Head of caudate nucleus (tissue), 42 donors: Measurements from ENCODE around the gene YWHAG.
"Not testable (repeated sequence)": the region's sequence is repeated elsewhere in the genome, so short reads cannot be mapped to it uniquely, and the experiment has no call there.

Source experiments
- DNase-seq, 42 donors: peaks; one replicate each; pipeline versions ENCODE4 v3.0.0 to v3.0.0-alpha.2; 2020 to 2021; ENCODE audit warnings: mixed read lengths in 7 of 42
- intact Hi-C: fragments of 100-400 bp; cut with DNase I; formaldehyde crosslinking; loops from one replicate; pipeline ENCODE4 v1.15.0; 2022

YWHAG gene

GRCh38 chr7:76333511-76334101 lies 25.2 kb downstream of the YWHAG start:
- intact Hi-C loops = no loop called here
- peak in 2 of 42 donors; percentile 16 to 28 for DNase-seq

- DNase-seq = peak in 2 of 42 donors; percentile 16 to 26
- intact Hi-C loops = no loop called here
Measured at GRCh38 chr7:76332078-76332477, 26.7 kb downstream of the YWHAG start.

- intact Hi-C loops = no loop called here
- DNase-seq = peak in 1 of 42 donors; percentile 8
Measured at GRCh38 chr7:76330673-76331072, 28.1 kb downstream of the YWHAG start.

GRCh38 chr7:76330261-76330660 lies 28.5 kb downstream of the YWHAG start:
- peak in 2 of 42 donors; percentile 17 to 20 for DNase-seq

GRCh38 chr7:76329479-76329878 lies 29.3 kb downstream of the YWHAG start:
- peak in 1 of 42 donors; percentile 14 for DNase-seq
- intact Hi-C loops = no loop called here

More at GRCh38 chr7:76330261-76330660, 28.5 kb downstream of the YWHAG start:
- intact Hi-C loops = no loop called here

- intact Hi-C loops = no loop called here
- peak in 22 of 42 donors; percentile 31 to 71 (median 49) for DNase-seq
Measured at GRCh38 chr7:76328389-76328788, 30.4 kb downstream of the YWHAG start.

- peak in 1 of 42 donors; percentile 4 for DNase-seq
- intact Hi-C loops = no loop called here
Measured at GRCh38 chr7:76327610-76328009, 31.2 kb downstream of the YWHAG start.

GRCh38 chr7:76326646-76327233 lies 32.1 kb downstream of the YWHAG start:
- no peak for DNase-seq
- intact Hi-C loops = no loop called here

- DNase-seq = no peak
- intact Hi-C loops = no loop called here
Measured at GRCh38 chr7:76325811-76326210, 33.0 kb downstream of the YWHAG start.

GRCh38 chr7:76325092-76325491 lies 33.7 kb downstream of the YWHAG start:
- no peak for DNase-seq
- intact Hi-C loops = no loop called here

- peak in 40 of 42 donors; percentile 16 to 83 (median 56) for DNase-seq
- intact Hi-C loops = loop anchor here (2.0 kb wide), 1 partner anchor 40 kb away; the partner anchor contains the start of gene YWHAG
Measured at GRCh38 chr7:76318488-76319353, 40.1 kb downstream of the YWHAG start.

GRCh38 chr7:76317782-76318487 lies 40.9 kb downstream of the YWHAG start:
- DNase-seq = peak; percentile 98 to 100 (median 99)
- intact Hi-C loops = loop anchor here (2.0 kb wide), 1 partner anchor 41 kb away; the partner anchor contains the start of gene YWHAG

- intact Hi-C loops = no loop called here
- peak in 1 of 42 donors; percentile 22 for DNase-seq
Measured at GRCh38 chr7:76316984-76317781, 41.6 kb downstream of the YWHAG start.

- intact Hi-C loops = no loop called here
- DNase-seq = no peak
Measured at GRCh38 chr7:76315364-76315763, 43.4 kb downstream of the YWHAG start.

GRCh38 chr7:76314740-76315139 lies 44.1 kb downstream of the YWHAG start:
- DNase-seq = not testable (repeated sequence)
- intact Hi-C loops = loop anchor here (1.0 to 5.0 kb wide), 2 partner anchors 23 to 137 kb away; no protein-coding TSS in a partner anchor

- DNase-seq = peak; percentile 92 to 100 (median 97)
- intact Hi-C loops = loop anchor here (1.0 to 5.0 kb wide), 2 partner anchors 23 to 137 kb away; no protein-coding TSS in a partner anchor
Measured at GRCh38 chr7:76314042-76314721, 44.6 kb downstream of the YWHAG start.

GRCh38 chr7:76311838-76312237 lies 47.0 kb downstream of the YWHAG start:
- intact Hi-C loops = loop anchor here (5.0 kb wide), 1 partner anchor 135 kb away; no protein-coding TSS in a partner anchor
- DNase-seq = not testable (repeated sequence)
